NT2/D1 (cell line): Measurements from ENCODE around the gene FBLN2.

Source experiments
- SUZ12 ChIP-seq: IDR thresholded peaks from 2 replicates; pipeline ENCODE4 v1.6.1; 2011; ENCODE audit not compliant: insufficient read length, insufficient read depth; ENCODE audit errors: extremely low read depth
- YY1 ChIP-seq: IDR thresholded peaks from 2 replicates; pipeline ENCODE4 v1.6.1; 2011; ENCODE audit not compliant: insufficient read length, insufficient read depth

DNA sequence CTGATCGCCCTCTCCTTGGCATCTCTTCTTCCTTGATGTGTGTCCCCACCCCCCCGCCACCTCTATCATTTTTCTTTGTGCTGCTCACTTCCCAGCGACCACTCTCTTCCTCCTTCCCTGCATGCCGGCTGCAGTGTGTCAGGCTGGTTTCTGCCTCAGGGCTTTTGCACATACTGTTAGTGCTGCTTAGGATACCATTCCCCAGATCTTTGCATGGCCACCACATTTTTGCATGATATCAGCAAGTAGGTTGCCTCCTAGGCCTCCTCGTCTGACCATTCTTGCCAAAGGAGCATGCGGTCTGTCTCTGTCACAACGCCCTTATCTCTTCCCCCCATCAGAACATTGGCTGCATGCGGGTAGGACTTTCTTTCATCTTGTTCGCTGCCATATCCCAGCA lies 12.5 kb downstream of the FBLN2 start:
- TF ChIP-seq YY1: no peak
- no peak for TF ChIP-seq SUZ12
